Chondrocyte (in vitro differentiated cells): ENCODE measurements around the gene AKT1. TPM values are rescaled to one million over a fixed set of nuclear protein-coding genes. Genes with fewer than 3 reads are reported as not detected.
A peak's percentile ranks its signal among the peaks of the same experiment; 100 is the strongest.

Experiments
- DNase-seq: peaks from one replicate; pipeline ENCODE4 v3.0.0; 2021; ENCODE audit warnings: mixed read lengths, low spot score
- H3K27ac Mint-ChIP-seq: one replicate; pipeline ENCODE4 v1.8.0; 2021; ENCODE audit warnings: mild to moderate bottlenecking, moderate library complexity, mixed read lengths; ENCODE audit not compliant: unreplicated experiment
- H3K27me3 Mint-ChIP-seq: 2 replicates; pipeline ENCODE4 v1.8.0; 2021; ENCODE audit warnings: low read depth, mixed read lengths
- H3K36me3 Mint-ChIP-seq: 2 replicates; pipeline ENCODE4 v1.8.0; 2021; ENCODE audit warnings: low read depth, mixed read lengths
- H3K4me1 Mint-ChIP-seq: 2 replicates; pipeline ENCODE4 v1.8.0; 2021; ENCODE audit warnings: low read depth, mild to moderate bottlenecking, mixed read lengths
- H3K4me3 Mint-ChIP-seq: one replicate; pipeline ENCODE4 v1.8.0; 2021; ENCODE audit warnings: mild to moderate bottlenecking, moderate library complexity, mixed read lengths; ENCODE audit not compliant: unreplicated experiment
- H3K9me3 Mint-ChIP-seq: 2 replicates; pipeline ENCODE4 v1.8.0; 2021; ENCODE audit warnings: low read depth, mixed read lengths
- CTCF ChIP-seq: fragments of 200-600 bp; sonication (generic); IDR thresholded peaks from 2 replicates; pipeline ENCODE4 v1.5.0; 2021; ENCODE audit warnings: antibody characterized with exemption, mild to moderate bottlenecking, moderate library complexity
- total RNA-seq: library from RNA; stranded (reverse); gene quantifications from 3 replicates; pipeline ENCODE4 v1.2.1, GENCODE V29; 2021

AKT1 gene
- total RNA-seq, 1 donor from 2014 or later: 156 TPM

GRCh38 chr14:104799244-104800014 is 3.9 kb upstream of the AKT1 start:
- Mint-ChIP-seq H3K27ac (no peak overlapping the region), H3K4me1 (peaks cover 29% of the 10 kb centered on the region), H3K36me3 (no peaks in the 10 kb centered on the region), H3K4me3 (peak overlapping the region; percentile 56), H3K9me3 (no peaks in the 10 kb centered on the region), H3K27me3 (no peaks in the 10 kb centered on the region)
- TF ChIP-seq CTCF: no peak
- no peak for DNase-seq

GRCh38 chr14:104798300-104799243 is 3.0 kb upstream of the AKT1 start:
- Mint-ChIP-seq H3K27ac (no peak overlapping the region), H3K4me3 (peak overlapping the region; percentile 13), H3K27me3 (no peaks in the 10 kb centered on the region), H3K9me3 (no peaks in the 10 kb centered on the region), H3K4me1 (peaks cover 34% of the 10 kb centered on the region), H3K36me3 (no peaks in the 10 kb centered on the region)
- DNase-seq: no peak
- no peak for TF ChIP-seq CTCF

GRCh38 chr14:104797115-104798044 is 1.8 kb upstream of the AKT1 start:
- no peaks in the 10 kb centered on the region for H3K36me3 Mint-ChIP-seq
- H3K4me1 Mint-ChIP-seq: peaks cover 43% of the 10 kb centered on the region
- no peak overlapping the region for H3K4me3 Mint-ChIP-seq
- no peak overlapping the region for H3K27ac Mint-ChIP-seq
- no peaks in the 10 kb centered on the region for H3K27me3 Mint-ChIP-seq
- TF ChIP-seq CTCF: peak; percentile 18
- DNase-seq: no peak
- H3K9me3 Mint-ChIP-seq: no peaks in the 10 kb centered on the region

GRCh38 chr14:104796687-104797081 is 1.1 kb upstream of the AKT1 start:
- Mint-ChIP-seq H3K9me3 (no peaks in the 10 kb centered on the region), H3K4me3 (peak overlapping the region; percentile 58), H3K27me3 (no peaks in the 10 kb centered on the region), H3K4me1 (peaks cover 45% of the 10 kb centered on the region), H3K27ac (no peak overlapping the region), H3K36me3 (no peaks in the 10 kb centered on the region)
- no peak for DNase-seq
- no peak for TF ChIP-seq CTCF
